Measurements from ENCODE around the gene PNN.
"Not testable (repeated sequence)": the region's sequence is repeated elsewhere in the genome, so short reads cannot be mapped to it uniquely, and the experiment has no call there.

PNN gene

GRCh38 chr14:39181026-39181692 lies 6.1 kb downstream of the PNN start:
- DNase-seq (ENCODE audit: low spot score), result no peak

GRCh38 chr14:39181693-39182047 lies 6.6 kb downstream of the PNN start:
- DNase-seq (ENCODE audit: low spot score), result no peak

- DNase-seq (ENCODE audit: low spot score), result no peak
Observed at GRCh38 chr14:39182770-39183684, 8.0 kb downstream of the PNN start.

- not testable (repeated sequence) for DNase-seq (ENCODE audit: low spot score)
Observed at GRCh38 chr14:39183685-39184003, 8.6 kb downstream of the PNN start.

- DNase-seq (ENCODE audit: low spot score), result no peak
Observed at GRCh38 chr14:39184628-39185255, 9.7 kb downstream of the PNN start.

GRCh38 chr14:39185256-39186049 lies 10.4 kb downstream of the PNN start:
- no peak for DNase-seq (ENCODE audit: low spot score)

GRCh38 chr14:39186941-39187525 lies 12.0 kb downstream of the PNN start:
- DNase-seq (ENCODE audit: low spot score), result no peak

- no peak for DNase-seq (ENCODE audit: low spot score)
Observed at GRCh38 chr14:39203659-39204606, 28.9 kb downstream of the PNN start.

GRCh38 chr14:39207430-39207829 lies 32.4 kb downstream of the PNN start:
- not testable (repeated sequence) for DNase-seq (ENCODE audit: low spot score)

GRCh38 chr14:39211109-39211741 lies 36.2 kb downstream of the PNN start:
- DNase-seq (ENCODE audit: low spot score), result no peak

- DNase-seq (ENCODE audit: low spot score), result no peak
Observed at GRCh38 chr14:39212034-39212433, 37.0 kb downstream of the PNN start.

GRCh38 chr14:39212693-39213092 lies 37.6 kb downstream of the PNN start:
- DNase-seq (ENCODE audit: low spot score), result no peak

- no peak for DNase-seq (ENCODE audit: low spot score)
Observed at GRCh38 chr14:39217214-39217879, 42.3 kb downstream of the PNN start.

- DNase-seq (ENCODE audit: low spot score), result no peak
Observed at GRCh38 chr14:39218171-39218769, 43.2 kb downstream of the PNN start.

- DNase-seq (ENCODE audit: low spot score), result no peak
Observed at GRCh38 chr14:39219075-39219499, 44.0 kb downstream of the PNN start.

- not testable (repeated sequence) for DNase-seq (ENCODE audit: low spot score)
Observed at GRCh38 chr14:39220473-39220872, 45.4 kb downstream of the PNN start.

- no peak for DNase-seq (ENCODE audit: low spot score)
Observed at GRCh38 chr14:39228044-39228443, 53.0 kb downstream of the PNN start.

GRCh38 chr14:39228509-39229221 lies 53.6 kb downstream of the PNN start:
- no peak for DNase-seq (ENCODE audit: low spot score)

GRCh38 chr14:39229222-39229543 lies 54.1 kb downstream of the PNN start:
- no peak for DNase-seq (ENCODE audit: low spot score)

Measured in AG08396 (cell line).